WTC11 (cell line): ENCODE data around the gene INO80E. TPM values are rescaled to one million over a fixed set of nuclear protein-coding genes. Genes with fewer than 3 reads are reported as not detected.

Source experiments
- ATAC-seq: fragments of 200-7000 bp; cut with Tn5 transposase; 2 replicates; pipeline ENCODE4 v1.10.0; 2021; ENCODE audit warnings: mild to moderate bottlenecking, moderate library complexity
- CTCF ChIA-PET: fragments of 300-600 bp; sonication (Branson Sonifier 250); formaldehyde crosslinking; loops from one replicate; lab custom pipeline; 2021; ENCODE audit warnings: antibody characterized with exemption; lab: Charles Lee
- POLR2A ChIA-PET: fragments of 350-600 bp; sonication (Branson Sonifier 250); formaldehyde crosslinking; loops from one replicate; lab custom pipeline; 2021; ENCODE audit warnings: antibody characterized with exemption; lab: Charles Lee
- DNase-seq: peaks from one replicate; pipeline ENCODE4 v3.0.0; 2021; ENCODE audit warnings: low spot score
- H3K27ac Mint-ChIP-seq: 2 replicates; pipeline ENCODE4 v1.8.0; 2021; ENCODE audit warnings: mixed read lengths
- H3K27me3 Mint-ChIP-seq: 2 replicates; pipeline ENCODE4 v1.8.0; 2021; ENCODE audit warnings: low read depth, mild to moderate bottlenecking, moderate library complexity, mixed read lengths
- H3K36me3 Mint-ChIP-seq: 2 replicates; pipeline ENCODE4 v1.8.0; 2021; ENCODE audit warnings: mixed read lengths
- H3K4me1 Mint-ChIP-seq: 2 replicates; pipeline ENCODE4 v1.8.0; 2022; ENCODE audit warnings: mixed read lengths
- H3K4me3 Mint-ChIP-seq: 2 replicates; pipeline ENCODE4 v1.8.0; 2021; ENCODE audit warnings: mild to moderate bottlenecking, moderate library complexity, mixed read lengths
- H3K9me3 Mint-ChIP-seq: 2 replicates; pipeline ENCODE4 v1.8.0; 2021; ENCODE audit warnings: mixed read lengths
- CREM ChIP-seq: sonication (generic); formaldehyde crosslinking; IDR thresholded peaks from 2 replicates; pipeline ENCODE4 v1.8.1; 2022; ENCODE audit warnings: mild to moderate bottlenecking, missing genetic modification reagents, moderate library complexity
- EMX1 ChIP-seq: fragments of 250-450 bp; sonication (Bioruptor Pico); IDR thresholded peaks from 2 replicates; pipeline ENCODE4 v1.8.0; 2021; ENCODE audit warnings: mild to moderate bottlenecking
- ETV6 ChIP-seq: sonication (generic); formaldehyde crosslinking; IDR thresholded peaks from 2 replicates; pipeline ENCODE4 v1.8.1; 2022; ENCODE audit warnings: mild to moderate bottlenecking, missing genetic modification reagents
- FOXP1 ChIP-seq: sonication (generic); formaldehyde crosslinking; IDR thresholded peaks from 2 replicates; pipeline ENCODE4 v1.8.0; 2022; ENCODE audit warnings: missing genetic modification reagents, mild to moderate bottlenecking, moderate library complexity, borderline replicate concordance
- JUN ChIP-seq: sonication (generic); formaldehyde crosslinking; IDR thresholded peaks from 2 replicates; pipeline ENCODE4 v1.8.0; 2023; ENCODE audit warnings: mild to moderate bottlenecking, missing genetic modification reagents
- MYBL2 ChIP-seq: sonication (generic); formaldehyde crosslinking; IDR thresholded peaks from 2 replicates; pipeline ENCODE4 v1.8.1; 2023; ENCODE audit warnings: mild to moderate bottlenecking, moderate library complexity, missing genetic modification reagents
- NR1H2 ChIP-seq: sonication (generic); formaldehyde crosslinking; IDR thresholded peaks from 2 replicates; pipeline ENCODE4 v1.9.0; 2021; ENCODE audit warnings: mild to moderate bottlenecking, moderate library complexity, missing genetic modification reagents
- NR2C2 ChIP-seq: sonication (generic); formaldehyde crosslinking; IDR thresholded peaks from 2 replicates; pipeline ENCODE4 v1.8.0; 2022; ENCODE audit warnings: mild to moderate bottlenecking, missing genetic modification reagents
- PRRX2 ChIP-seq: fragments of 250-450 bp; sonication (Bioruptor Pico); IDR thresholded peaks from 2 replicates; pipeline ENCODE4 v1.8.0; 2021; ENCODE audit warnings: mild to moderate bottlenecking
- SOX15 ChIP-seq: fragments of 250-450 bp; sonication (Bioruptor Pico); IDR thresholded peaks from 2 replicates; pipeline ENCODE4 v1.9.0; 2021; ENCODE audit warnings: mild to moderate bottlenecking
- USF2 ChIP-seq: sonication (generic); formaldehyde crosslinking; IDR thresholded peaks from 2 replicates; pipeline ENCODE4 v1.8.1; 2023; ENCODE audit warnings: mild to moderate bottlenecking, missing genetic modification reagents, moderate library complexity
- ZBTB21 ChIP-seq: sonication (generic); formaldehyde crosslinking; IDR thresholded peaks from 2 replicates; pipeline ENCODE4 v1.8.1; 2023; ENCODE audit warnings: mild to moderate bottlenecking, missing genetic modification reagents, borderline replicate concordance
- ZNF281 ChIP-seq: sonication (generic); formaldehyde crosslinking; IDR thresholded peaks from 2 replicates; pipeline ENCODE4 v1.8.0; 2023; ENCODE audit warnings: mild to moderate bottlenecking, missing genetic modification reagents
- ZNF396 ChIP-seq: fragments of 250-450 bp; sonication (Bioruptor Pico); IDR thresholded peaks from 2 replicates; pipeline ENCODE4 v1.8.0; 2021; ENCODE audit warnings: mild to moderate bottlenecking, moderate library complexity, borderline replicate concordance
- ZNF416 ChIP-seq: fragments of 250-450 bp; sonication (Bioruptor Pico); IDR thresholded peaks from 2 replicates; pipeline ENCODE4 v1.9.0; 2021; ENCODE audit warnings: mild to moderate bottlenecking, inconsistent platforms
- ZNF423 ChIP-seq: fragments of 250-450 bp; sonication (Bioruptor Pico); IDR thresholded peaks from 2 replicates; pipeline ENCODE4 v2.1.2; 2022; ENCODE audit warnings: mild to moderate bottlenecking, moderate library complexity
- ZSCAN18 ChIP-seq: fragments of 250-450 bp; sonication (Bioruptor Pico); IDR thresholded peaks from 2 replicates; pipeline ENCODE4 v2.1.2; 2022; ENCODE audit warnings: mild to moderate bottlenecking, moderate library complexity
- total RNA-seq: library from RNA; stranded (reverse); gene quantifications from 3 replicates; pipeline ENCODE4 v1.2.3, GENCODE V29; 2021
- TF ChIP-seq, protein P1 (sequence below): sonication (generic); formaldehyde crosslinking; IDR thresholded peaks from 2 replicates; pipeline ENCODE4 v1.8.1; 2023; ENCODE audit warnings: mild to moderate bottlenecking, missing genetic modification reagents, borderline replicate concordance
- TF ChIP-seq, protein P2 (sequence below): fragments of 200-600 bp; IDR thresholded peaks from 2 replicates; pipeline ENCODE4 v1.8.0; 2022; ENCODE audit warnings: antibody characterized with exemption
- TF ChIP-seq, protein P3 (sequence below): fragments of 250-450 bp; sonication (Bioruptor Pico); IDR thresholded peaks from 2 replicates; pipeline ENCODE4 v1.9.0; 2021; ENCODE audit warnings: mild to moderate bottlenecking

The INO80E gene
- total RNA-seq, 1 experiment from 2014 or later = 101 TPM

DNA sequence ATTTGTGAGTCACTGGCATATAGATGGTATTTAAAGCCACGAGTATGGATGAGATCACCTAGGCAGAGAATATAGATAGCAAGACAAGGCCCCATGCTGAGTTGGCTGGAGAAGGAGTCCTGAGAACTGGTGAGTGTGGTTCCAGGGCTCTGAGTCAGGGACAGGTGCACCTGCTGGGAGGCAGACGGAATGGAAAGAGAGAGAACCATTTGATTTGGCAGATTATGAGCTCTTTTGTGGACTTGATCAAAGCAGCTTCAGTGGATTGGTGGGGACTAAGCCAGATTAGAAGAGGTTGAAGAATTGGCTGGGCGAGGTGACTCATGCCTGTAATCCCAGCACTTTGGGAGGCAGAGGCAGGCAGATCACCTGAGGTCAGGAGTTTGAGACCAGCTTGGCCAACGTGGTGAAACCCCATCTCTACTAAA lies 22.7 kb downstream of the INO80E start (continued):
- TF ChIP-seq CREM (CRISPR knock-in tag) (no peak), FOXP1 (CRISPR knock-in tag) (no peak), NR2C2 (CRISPR knock-in tag) (no peak)
- TF ChIP-seq, all 79 proteins: peak for 0

GRCh38 chr16:30022887-30023286 lies 26.8 kb downstream of the INO80E start, which contains the start of gene C16orf92:
Gene C16orf92 (plus strand): TSS chr16:30023198. CDS start chr16:30023341, 143 bp downstream.
- H3K4me3 Mint-ChIP-seq = no peak within 1 kb of the TSS
- CTCF ChIA-PET = interaction anchor here (0.6 to 2.3 kb wide), 5 partner anchors 9 to 346 kb away, joined by 3 to 17 read pairs (median 6); partner anchors contain the start of gene TLCD3B

GRCh38 chr16:30023586-30023985 lies 27.5 kb downstream of the INO80E start:
- no peak for DNase-seq
- Mint-ChIP-seq H3K4me3 (no peak overlapping the region), H3K27me3 (no peaks in the 10 kb centered on the region), H3K36me3 (no peaks in the 10 kb centered on the region), H3K9me3 (no peaks in the 10 kb centered on the region), H3K4me1 (peaks cover 12% of the 10 kb centered on the region), H3K27ac (no peak overlapping the region)
- ChIA-PET POLR2A (interaction anchor here (0.6 kb wide), 1 partner anchor 8 kb away, joined by 3 read pairs; no protein-coding TSS in a partner anchor), CTCF (interaction anchor here (1.2 to 2.3 kb wide), 3 partner anchors 8 to 175 kb away, joined by 6 to 17 read pairs (median 6); partner anchors contain the start of gene TLCD3B)
- ATAC-seq = no peak
- no peak for TF ChIP-seq ZNF423
- TF ChIP-seq MYBL2 (CRISPR knock-in tag) = no peak
- no peak for TF ChIP-seq ZBTB21 (CRISPR knock-in tag)
- no peak for TF ChIP-seq ZNF396 (CRISPR knock-in tag)
- TF ChIP-seq, protein P1, sequence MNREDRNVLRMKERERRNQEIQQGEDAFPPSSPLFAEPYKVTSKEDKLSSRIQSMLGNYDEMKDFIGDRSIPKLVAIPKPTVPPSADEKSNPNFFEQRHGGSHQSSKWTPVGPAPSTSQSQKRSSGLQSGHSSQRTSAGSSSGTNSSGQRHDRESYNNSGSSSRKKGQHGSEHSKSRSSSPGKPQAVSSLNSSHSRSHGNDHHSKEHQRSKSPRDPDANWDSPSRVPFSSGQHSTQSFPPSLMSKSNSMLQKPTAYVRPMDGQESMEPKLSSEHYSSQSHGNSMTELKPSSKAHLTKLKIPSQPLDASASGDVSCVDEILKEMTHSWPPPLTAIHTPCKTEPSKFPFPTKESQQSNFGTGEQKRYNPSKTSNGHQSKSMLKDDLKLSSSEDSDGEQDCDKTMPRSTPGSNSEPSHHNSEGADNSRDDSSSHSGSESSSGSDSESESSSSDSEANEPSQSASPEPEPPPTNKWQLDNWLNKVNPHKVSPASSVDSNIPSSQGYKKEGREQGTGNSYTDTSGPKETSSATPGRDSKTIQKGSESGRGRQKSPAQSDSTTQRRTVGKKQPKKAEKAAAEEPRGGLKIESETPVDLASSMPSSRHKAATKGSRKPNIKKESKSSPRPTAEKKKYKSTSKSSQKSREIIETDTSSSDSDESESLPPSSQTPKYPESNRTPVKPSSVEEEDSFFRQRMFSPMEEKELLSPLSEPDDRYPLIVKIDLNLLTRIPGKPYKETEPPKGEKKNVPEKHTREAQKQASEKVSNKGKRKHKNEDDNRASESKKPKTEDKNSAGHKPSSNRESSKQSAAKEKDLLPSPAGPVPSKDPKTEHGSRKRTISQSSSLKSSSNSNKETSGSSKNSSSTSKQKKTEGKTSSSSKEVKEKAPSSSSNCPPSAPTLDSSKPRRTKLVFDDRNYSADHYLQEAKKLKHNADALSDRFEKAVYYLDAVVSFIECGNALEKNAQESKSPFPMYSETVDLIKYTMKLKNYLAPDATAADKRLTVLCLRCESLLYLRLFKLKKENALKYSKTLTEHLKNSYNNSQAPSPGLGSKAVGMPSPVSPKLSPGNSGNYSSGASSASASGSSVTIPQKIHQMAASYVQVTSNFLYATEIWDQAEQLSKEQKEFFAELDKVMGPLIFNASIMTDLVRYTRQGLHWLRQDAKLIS (CRISPR knock-in tag) = no peak
- TF ChIP-seq NR1H2 (CRISPR knock-in tag) = no peak
- TF ChIP-seq, protein P2, sequence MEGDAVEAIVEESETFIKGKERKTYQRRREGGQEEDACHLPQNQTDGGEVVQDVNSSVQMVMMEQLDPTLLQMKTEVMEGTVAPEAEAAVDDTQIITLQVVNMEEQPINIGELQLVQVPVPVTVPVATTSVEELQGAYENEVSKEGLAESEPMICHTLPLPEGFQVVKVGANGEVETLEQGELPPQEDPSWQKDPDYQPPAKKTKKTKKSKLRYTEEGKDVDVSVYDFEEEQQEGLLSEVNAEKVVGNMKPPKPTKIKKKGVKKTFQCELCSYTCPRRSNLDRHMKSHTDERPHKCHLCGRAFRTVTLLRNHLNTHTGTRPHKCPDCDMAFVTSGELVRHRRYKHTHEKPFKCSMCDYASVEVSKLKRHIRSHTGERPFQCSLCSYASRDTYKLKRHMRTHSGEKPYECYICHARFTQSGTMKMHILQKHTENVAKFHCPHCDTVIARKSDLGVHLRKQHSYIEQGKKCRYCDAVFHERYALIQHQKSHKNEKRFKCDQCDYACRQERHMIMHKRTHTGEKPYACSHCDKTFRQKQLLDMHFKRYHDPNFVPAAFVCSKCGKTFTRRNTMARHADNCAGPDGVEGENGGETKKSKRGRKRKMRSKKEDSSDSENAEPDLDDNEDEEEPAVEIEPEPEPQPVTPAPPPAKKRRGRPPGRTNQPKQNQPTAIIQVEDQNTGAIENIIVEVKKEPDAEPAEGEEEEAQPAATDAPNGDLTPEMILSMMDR = no peak
- TF ChIP-seq, protein P3, sequence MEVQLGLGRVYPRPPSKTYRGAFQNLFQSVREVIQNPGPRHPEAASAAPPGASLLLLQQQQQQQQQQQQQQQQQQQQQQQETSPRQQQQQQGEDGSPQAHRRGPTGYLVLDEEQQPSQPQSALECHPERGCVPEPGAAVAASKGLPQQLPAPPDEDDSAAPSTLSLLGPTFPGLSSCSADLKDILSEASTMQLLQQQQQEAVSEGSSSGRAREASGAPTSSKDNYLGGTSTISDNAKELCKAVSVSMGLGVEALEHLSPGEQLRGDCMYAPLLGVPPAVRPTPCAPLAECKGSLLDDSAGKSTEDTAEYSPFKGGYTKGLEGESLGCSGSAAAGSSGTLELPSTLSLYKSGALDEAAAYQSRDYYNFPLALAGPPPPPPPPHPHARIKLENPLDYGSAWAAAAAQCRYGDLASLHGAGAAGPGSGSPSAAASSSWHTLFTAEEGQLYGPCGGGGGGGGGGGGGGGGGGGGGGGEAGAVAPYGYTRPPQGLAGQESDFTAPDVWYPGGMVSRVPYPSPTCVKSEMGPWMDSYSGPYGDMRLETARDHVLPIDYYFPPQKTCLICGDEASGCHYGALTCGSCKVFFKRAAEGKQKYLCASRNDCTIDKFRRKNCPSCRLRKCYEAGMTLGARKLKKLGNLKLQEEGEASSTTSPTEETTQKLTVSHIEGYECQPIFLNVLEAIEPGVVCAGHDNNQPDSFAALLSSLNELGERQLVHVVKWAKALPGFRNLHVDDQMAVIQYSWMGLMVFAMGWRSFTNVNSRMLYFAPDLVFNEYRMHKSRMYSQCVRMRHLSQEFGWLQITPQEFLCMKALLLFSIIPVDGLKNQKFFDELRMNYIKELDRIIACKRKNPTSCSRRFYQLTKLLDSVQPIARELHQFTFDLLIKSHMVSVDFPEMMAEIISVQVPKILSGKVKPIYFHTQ (CRISPR knock-in tag) = no peak
- no peak for TF ChIP-seq ZNF281
- no peak for TF ChIP-seq CREM (CRISPR knock-in tag)
- no peak for TF ChIP-seq USF2 (CRISPR knock-in tag)
- no peak for TF ChIP-seq ZSCAN18 (CRISPR knock-in tag)
- TF ChIP-seq ETV6 = no peak
- TF ChIP-seq ZNF416 = no peak

More at GRCh38 chr16:30022887-30023286, 26.8 kb downstream of the INO80E start, which contains the start of gene C16orf92:
- DNase-seq = no peak
- peaks cover 9% of the 10 kb centered on the region for H3K4me1 Mint-ChIP-seq
- TF ChIP-seq EMX1 (CRISPR knock-in tag) (no peak), FOXP1 (CRISPR knock-in tag) (no peak), CREM (CRISPR knock-in tag) (no peak), SOX15 (CRISPR knock-in tag) (no peak), JUN (CRISPR knock-in tag) (no peak), MYBL2 (CRISPR knock-in tag) (no peak), PRRX2 (no peak)
- no peaks in the 10 kb centered on the region for H3K36me3 Mint-ChIP-seq
- no peak for ATAC-seq
- H3K27ac Mint-ChIP-seq = no peak within 1 kb of the TSS; the same call in 1 of the 2 replicates
- no peaks in the 10 kb centered on the region for H3K9me3 Mint-ChIP-seq
- no peaks in the 10 kb centered on the region for H3K27me3 Mint-ChIP-seq
- POLR2A ChIA-PET = no interaction called here
